GM12874 (cell line): ENCODE measurements around the gene CREB5.

Source experiments
- TF ChIP-seq, protein P1 (sequence below): IDR thresholded peaks from 2 replicates; pipeline ENCODE4 v1.5.1; 2011; ENCODE audit warnings: low read depth, mild to moderate bottlenecking, control low read depth, low read length, moderate library complexity; ENCODE audit not compliant: insufficient read depth

The CREB5 gene

DNA sequence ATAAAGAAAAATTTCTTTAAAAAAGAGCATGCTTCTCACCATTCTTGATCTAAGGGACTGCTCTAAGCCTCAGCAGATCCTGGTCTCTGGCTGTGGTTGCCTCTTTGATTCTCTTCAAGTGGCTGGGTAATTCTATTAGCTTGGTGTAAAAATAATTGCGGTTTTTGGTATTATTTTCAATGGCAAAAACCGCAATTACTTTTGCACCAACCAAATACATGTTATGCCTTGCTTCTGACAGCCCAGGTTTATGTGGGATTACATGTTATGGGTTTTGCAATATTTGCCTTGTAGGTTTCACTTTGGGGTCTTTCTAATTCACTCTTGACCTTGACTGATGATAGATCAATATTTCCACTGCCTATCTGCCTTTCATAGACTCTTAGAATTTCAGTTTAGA, 20.0 kb upstream of the CREB5 start:
- TF ChIP-seq, protein P1, sequence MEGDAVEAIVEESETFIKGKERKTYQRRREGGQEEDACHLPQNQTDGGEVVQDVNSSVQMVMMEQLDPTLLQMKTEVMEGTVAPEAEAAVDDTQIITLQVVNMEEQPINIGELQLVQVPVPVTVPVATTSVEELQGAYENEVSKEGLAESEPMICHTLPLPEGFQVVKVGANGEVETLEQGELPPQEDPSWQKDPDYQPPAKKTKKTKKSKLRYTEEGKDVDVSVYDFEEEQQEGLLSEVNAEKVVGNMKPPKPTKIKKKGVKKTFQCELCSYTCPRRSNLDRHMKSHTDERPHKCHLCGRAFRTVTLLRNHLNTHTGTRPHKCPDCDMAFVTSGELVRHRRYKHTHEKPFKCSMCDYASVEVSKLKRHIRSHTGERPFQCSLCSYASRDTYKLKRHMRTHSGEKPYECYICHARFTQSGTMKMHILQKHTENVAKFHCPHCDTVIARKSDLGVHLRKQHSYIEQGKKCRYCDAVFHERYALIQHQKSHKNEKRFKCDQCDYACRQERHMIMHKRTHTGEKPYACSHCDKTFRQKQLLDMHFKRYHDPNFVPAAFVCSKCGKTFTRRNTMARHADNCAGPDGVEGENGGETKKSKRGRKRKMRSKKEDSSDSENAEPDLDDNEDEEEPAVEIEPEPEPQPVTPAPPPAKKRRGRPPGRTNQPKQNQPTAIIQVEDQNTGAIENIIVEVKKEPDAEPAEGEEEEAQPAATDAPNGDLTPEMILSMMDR, result no peak

DNA sequence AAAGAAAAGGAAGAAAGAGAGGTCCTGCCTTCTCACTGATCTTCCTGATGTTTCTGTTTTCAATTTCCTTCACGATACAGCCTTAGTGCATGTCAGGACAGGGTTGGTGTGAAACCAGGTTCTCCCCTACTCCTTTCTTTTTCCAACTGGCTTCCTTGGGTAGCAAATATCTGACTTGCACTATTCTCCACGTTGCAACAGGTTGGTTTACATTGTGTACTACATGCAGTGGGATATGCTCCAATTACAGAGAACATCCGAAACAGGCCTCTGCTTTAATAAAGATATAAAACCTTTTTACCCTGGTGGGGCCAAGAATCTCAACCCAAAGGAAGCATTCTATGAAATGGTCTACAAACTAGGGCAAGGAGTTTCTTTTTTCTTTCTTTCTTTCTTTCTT, 16.9 kb upstream of the CREB5 start:
- TF ChIP-seq, protein P1, result no peak

DNA sequence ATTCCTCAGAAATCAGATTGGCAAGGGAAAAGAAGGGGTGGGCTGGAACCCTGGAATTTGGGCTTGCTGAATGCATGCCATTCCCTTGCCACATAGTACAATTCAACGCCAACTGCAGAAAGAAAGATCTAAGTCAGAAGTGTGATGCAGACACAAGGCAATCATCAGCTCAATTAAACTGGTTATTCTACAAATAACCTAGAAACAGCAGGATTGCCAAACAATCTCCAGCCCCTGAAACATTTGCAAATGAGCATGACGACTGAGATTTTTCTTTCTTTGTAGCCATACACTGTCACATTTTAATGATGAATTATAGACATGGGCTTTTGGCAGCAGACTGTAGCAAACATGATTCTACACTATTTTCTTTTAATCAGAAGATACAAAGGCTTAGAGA, 16.5 kb upstream of the CREB5 start:
- TF ChIP-seq, protein P1, result no peak

DNA sequence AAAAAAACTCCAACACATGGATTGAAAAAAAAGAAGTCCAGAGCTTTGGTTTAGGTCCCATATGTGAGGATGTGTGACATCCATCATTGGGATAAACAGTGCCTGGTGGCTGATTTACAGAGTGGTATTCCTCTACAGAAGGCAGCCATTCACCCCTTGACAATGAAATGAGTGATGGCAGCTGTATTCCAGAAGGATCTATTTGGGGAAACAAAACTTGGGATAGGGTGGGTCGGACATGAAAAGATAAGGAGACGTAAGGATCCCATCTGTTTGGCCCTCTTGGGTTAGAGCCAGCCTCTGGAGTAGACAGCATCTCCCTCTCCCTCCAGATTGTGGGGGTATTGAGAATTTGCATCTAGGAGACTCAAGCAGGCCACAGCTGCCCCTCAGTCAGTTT, 15.2 kb upstream of the CREB5 start:
- TF ChIP-seq, protein P1, result no peak

DNA sequence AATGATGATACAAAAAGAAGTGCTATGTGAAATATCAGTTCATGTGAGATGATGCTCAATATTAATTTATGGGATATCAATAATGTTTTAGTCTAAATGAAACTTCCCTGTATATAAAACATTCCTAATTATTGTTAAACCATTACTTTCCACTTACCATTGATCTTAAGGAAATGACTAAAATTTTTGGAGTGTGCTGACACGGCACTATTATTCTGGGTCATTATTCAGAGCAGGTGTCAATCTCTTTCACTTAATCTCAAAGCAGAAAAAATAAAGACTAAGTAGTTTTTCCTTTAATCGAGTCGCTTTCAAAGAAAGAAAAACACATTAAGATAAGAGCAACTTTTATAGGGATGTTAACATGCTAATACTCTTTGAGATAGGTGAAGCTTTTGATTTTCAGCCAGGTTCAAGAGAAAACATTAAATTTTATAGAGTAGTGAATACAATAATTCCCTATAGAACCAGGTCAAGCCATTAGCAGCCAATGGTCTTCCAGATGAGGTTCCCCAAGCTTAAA, 11.4 kb upstream of the CREB5 start:
- TF ChIP-seq, protein P1, result no peak

DNA sequence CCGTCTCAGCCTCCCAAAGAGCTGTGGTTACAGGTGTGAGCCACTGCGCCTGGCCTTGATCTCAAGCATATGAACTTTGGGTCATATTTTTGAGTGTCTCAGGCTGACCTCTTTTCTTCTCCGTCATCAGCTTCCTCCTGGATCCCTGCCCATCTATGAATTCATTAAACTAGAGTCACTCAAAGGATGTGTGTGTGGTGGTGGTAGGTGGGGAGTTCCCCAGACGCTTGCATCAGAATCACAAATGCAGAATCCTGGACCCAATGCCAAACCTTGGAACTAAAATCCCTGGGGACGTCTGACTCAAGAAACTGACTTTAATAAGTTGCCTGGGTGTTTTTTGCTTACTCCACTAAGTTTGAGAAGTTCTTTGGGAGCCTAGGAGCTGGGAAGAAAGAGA, 6.7 kb upstream of the CREB5 start:
- TF ChIP-seq, protein P1, result no peak

DNA sequence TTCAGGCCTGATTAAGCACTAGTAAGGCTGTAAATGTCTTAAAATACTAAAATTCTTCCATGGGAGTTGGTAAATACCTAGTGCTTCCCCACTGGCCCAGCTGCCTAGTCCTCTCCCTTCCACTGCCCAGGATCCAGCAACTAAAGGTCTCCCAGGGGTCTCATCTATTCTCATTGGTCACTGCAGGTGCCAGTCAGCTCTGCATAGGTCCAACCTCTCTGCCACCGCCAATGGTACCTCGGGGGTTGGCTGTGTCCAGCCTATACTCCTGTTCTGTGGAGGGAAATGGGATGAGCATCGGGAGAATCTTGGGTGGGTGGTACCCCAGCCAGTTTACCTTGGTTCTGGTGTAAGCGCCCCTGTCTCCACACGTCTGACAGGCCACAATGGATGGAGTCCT, 6.1 kb upstream of the CREB5 start:
- TF ChIP-seq, protein P1, result no peak
